ENCODE results near the gene SNX5. TPM values are rescaled to one million over a fixed set of nuclear protein-coding genes. Genes with fewer than 3 reads are reported as not detected.
A peak's percentile ranks its signal among the peaks of the same experiment; 100 is the strongest.

SNX5 gene
- total and polyA plus RNA-seq, 2 of the 13 experiments (the other 11 are each of a cell fraction or from before 2014, with no cell fraction given): 664 to 1,040 TPM

DNA sequence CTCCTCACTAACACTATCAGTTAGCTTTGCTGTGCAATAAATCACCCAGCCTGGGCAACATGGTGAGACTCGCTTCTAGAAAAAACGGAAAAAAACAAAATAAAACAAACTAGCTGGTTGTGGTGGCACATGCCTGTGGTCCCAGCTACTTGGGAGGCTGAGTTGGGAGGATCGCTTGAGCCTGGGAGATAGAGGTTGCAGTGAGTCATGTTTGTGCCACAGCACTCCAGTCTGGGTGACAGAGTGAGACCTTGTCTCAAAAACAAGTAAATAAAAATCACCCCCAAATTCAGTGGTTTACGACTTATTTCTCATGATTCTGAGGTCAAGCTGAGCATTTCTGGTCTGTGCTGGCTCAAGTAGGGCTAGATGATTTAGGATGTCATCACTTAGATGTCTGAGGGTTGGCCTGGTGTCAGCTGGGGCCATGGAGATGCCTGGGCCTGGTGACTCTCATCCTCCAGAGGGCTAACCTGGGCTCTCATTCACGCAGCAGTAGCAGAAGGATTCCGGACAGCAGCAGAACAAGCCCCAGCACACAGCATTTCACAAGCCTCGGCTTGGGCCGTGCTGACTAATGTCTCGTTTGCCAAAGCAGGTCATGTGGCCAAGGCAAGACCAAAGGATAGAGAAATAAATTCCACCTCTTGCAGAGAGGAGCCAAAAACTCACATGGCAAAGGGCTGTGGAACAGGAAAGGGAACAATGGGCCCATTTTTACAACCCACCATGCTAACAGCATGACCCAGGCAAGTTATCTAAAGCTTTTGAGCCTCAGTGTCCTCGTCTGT, 32.7 kb upstream of the SNX5 start (continued):
- TF ChIP-seq POLR2AphosphoS5 (IDR thresholded peaks at IDR 0.05; ENCODE audit: low read depth, low read length) (no peak), ERF (CRISPR knock-in tag; IDR thresholded peaks at IDR 0.05) (0 out of 2 replicates have a peak, but pooled peaks have one; percentile 17), FOXA1 (IDR thresholded peaks at IDR 0.05) (no peak), FOXA1 (CRISPR knock-in tag; IDR thresholded peaks at IDR 0.05) (peak; percentile 34; the same call in 1 of the 2 replicates), ZBTB39 (CRISPR knock-in tag; IDR thresholded peaks at IDR 0.05) (no peak), RNF2 (conservative IDR thresholded peaks at IDR 0.05; ENCODE audit: low read depth) (peak; percentile 54; the same call in 1 of the 2 replicates), ZNF501 (CRISPR knock-in tag; IDR thresholded peaks at IDR 0.05) (peak; percentile 69; the same call in 1 of the 2 replicates), ZNF557 (CRISPR knock-in tag; IDR thresholded peaks at IDR 0.05) (no peak), DNMT1 (CRISPR knock-in tag; IDR thresholded peaks at IDR 0.05) (no peak), SNAPC5 (CRISPR knock-in tag; IDR thresholded peaks at IDR 0.05; ENCODE audit: borderline replicate concordance) (0 out of 2 replicates have a peak, but pooled peaks have one; percentile 25), MLLT10 (CRISPR knock-in tag; IDR thresholded peaks at IDR 0.05) (no peak), BORCS8-MEF2B (CRISPR knock-in tag; IDR thresholded peaks at IDR 0.05) (peak; percentile 25; the same call in 1 of the 2 replicates), CREB3 (CRISPR knock-in tag; IDR thresholded peaks at IDR 0.05) (no peak), BCL6 (CRISPR knock-in tag; IDR thresholded peaks at IDR 0.05) (no peak), ZNF790 (CRISPR knock-in tag; IDR thresholded peaks at IDR 0.05; ENCODE audit: borderline replicate concordance) (no peak), ZNF12 (CRISPR knock-in tag; IDR thresholded peaks at IDR 0.05) (peak; percentile 97), TFDP1 (CRISPR knock-in tag; IDR thresholded peaks at IDR 0.05; ENCODE audit: borderline replicate concordance) (peak; percentile 51; the same call in 1 of the 2 replicates), NRL (CRISPR knock-in tag; IDR thresholded peaks at IDR 0.05; ENCODE audit: borderline replicate concordance) (peak; percentile 56; the same call in 1 of the 2 replicates), KMT2A (CRISPR knock-in tag; IDR thresholded peaks at IDR 0.05) (no peak), KDM4B (CRISPR knock-in tag; IDR thresholded peaks at IDR 0.05) (no peak)
- TF ChIP-seq, protein P1, sequence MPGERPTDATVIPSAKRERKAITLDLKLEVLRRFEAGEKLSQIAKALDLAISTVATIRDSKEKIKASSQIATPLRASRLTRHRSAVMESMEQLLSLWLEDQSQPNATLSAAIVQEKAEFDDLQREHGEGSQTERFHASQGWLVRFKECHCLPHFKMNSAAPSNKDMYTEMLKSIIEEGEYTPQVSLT (CRISPR knock-in tag; IDR thresholded peaks at IDR 0.05; ENCODE audit: borderline replicate concordance, low read depth): no peak
- TF ChIP-seq, protein P2, sequence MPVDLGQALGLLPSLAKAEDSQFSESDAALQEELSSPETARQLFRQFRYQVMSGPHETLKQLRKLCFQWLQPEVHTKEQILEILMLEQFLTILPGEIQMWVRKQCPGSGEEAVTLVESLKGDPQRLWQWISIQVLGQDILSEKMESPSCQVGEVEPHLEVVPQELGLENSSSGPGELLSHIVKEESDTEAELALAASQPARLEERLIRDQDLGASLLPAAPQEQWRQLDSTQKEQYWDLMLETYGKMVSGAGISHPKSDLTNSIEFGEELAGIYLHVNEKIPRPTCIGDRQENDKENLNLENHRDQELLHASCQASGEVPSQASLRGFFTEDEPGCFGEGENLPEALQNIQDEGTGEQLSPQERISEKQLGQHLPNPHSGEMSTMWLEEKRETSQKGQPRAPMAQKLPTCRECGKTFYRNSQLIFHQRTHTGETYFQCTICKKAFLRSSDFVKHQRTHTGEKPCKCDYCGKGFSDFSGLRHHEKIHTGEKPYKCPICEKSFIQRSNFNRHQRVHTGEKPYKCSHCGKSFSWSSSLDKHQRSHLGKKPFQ (CRISPR knock-in tag; IDR thresholded peaks at IDR 0.05; ENCODE audit: insufficient replicate concordance): peak; percentile 65
- TF ChIP-seq, protein P3, sequence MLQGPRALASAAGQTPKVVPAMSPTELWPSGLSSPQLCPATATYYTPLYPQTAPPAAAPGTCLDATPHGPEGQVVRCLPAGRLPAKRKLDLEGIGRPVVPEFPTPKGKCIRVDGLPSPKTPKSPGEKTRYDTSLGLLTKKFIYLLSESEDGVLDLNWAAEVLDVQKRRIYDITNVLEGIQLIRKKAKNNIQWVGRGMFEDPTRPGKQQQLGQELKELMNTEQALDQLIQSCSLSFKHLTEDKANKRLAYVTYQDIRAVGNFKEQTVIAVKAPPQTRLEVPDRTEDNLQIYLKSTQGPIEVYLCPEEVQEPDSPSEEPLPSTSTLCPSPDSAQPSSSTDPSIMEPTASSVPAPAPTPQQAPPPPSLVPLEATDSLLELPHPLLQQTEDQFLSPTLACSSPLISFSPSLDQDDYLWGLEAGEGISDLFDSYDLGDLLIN (CRISPR knock-in tag; IDR thresholded peaks at IDR 0.05; ENCODE audit: borderline replicate concordance): no peak
